ENCODE measurements around the gene SF3B5. TPM values are rescaled to one million over a fixed set of nuclear protein-coding genes. Genes with fewer than 3 reads are reported as not detected.

The SF3B5 gene
- total and polyA plus RNA-seq, 9 of the 15 experiments (the other 6 are each of a cell fraction or from before 2014, with no cell fraction given), result 238 to 1,211 (median 407) TPM

DNA sequence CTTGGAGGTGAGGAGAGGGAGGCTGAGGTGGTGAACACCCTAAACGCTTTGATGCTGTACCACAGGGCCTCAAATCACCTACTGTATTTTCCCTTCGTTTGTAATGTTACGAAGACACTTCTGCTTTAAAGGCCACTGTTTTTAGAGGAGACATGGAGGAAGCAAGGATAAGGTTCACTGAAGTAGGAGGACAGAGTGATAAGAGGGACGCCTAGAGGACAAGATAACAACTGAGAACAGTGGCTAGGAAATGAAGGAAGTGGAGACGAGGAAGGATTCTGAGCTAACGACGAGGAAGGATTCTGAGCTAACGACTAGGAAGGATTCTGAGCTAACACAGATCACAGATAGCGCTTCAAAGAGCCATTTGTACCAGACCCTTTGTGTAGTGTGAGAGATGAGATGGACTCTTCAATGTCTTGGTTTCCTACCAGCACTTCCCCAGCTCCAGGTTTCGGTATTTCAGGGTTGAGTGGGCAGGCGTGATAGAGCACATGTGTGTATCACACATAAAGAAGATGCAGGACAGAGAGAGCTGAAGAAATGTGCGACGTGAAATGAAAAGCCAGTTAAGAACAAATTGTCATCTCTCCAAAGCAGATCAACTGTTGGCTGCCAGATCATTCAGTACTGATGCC is 7.5 kb downstream of the SF3B5 start (continued):
- TF ChIP-seq, protein P1, sequence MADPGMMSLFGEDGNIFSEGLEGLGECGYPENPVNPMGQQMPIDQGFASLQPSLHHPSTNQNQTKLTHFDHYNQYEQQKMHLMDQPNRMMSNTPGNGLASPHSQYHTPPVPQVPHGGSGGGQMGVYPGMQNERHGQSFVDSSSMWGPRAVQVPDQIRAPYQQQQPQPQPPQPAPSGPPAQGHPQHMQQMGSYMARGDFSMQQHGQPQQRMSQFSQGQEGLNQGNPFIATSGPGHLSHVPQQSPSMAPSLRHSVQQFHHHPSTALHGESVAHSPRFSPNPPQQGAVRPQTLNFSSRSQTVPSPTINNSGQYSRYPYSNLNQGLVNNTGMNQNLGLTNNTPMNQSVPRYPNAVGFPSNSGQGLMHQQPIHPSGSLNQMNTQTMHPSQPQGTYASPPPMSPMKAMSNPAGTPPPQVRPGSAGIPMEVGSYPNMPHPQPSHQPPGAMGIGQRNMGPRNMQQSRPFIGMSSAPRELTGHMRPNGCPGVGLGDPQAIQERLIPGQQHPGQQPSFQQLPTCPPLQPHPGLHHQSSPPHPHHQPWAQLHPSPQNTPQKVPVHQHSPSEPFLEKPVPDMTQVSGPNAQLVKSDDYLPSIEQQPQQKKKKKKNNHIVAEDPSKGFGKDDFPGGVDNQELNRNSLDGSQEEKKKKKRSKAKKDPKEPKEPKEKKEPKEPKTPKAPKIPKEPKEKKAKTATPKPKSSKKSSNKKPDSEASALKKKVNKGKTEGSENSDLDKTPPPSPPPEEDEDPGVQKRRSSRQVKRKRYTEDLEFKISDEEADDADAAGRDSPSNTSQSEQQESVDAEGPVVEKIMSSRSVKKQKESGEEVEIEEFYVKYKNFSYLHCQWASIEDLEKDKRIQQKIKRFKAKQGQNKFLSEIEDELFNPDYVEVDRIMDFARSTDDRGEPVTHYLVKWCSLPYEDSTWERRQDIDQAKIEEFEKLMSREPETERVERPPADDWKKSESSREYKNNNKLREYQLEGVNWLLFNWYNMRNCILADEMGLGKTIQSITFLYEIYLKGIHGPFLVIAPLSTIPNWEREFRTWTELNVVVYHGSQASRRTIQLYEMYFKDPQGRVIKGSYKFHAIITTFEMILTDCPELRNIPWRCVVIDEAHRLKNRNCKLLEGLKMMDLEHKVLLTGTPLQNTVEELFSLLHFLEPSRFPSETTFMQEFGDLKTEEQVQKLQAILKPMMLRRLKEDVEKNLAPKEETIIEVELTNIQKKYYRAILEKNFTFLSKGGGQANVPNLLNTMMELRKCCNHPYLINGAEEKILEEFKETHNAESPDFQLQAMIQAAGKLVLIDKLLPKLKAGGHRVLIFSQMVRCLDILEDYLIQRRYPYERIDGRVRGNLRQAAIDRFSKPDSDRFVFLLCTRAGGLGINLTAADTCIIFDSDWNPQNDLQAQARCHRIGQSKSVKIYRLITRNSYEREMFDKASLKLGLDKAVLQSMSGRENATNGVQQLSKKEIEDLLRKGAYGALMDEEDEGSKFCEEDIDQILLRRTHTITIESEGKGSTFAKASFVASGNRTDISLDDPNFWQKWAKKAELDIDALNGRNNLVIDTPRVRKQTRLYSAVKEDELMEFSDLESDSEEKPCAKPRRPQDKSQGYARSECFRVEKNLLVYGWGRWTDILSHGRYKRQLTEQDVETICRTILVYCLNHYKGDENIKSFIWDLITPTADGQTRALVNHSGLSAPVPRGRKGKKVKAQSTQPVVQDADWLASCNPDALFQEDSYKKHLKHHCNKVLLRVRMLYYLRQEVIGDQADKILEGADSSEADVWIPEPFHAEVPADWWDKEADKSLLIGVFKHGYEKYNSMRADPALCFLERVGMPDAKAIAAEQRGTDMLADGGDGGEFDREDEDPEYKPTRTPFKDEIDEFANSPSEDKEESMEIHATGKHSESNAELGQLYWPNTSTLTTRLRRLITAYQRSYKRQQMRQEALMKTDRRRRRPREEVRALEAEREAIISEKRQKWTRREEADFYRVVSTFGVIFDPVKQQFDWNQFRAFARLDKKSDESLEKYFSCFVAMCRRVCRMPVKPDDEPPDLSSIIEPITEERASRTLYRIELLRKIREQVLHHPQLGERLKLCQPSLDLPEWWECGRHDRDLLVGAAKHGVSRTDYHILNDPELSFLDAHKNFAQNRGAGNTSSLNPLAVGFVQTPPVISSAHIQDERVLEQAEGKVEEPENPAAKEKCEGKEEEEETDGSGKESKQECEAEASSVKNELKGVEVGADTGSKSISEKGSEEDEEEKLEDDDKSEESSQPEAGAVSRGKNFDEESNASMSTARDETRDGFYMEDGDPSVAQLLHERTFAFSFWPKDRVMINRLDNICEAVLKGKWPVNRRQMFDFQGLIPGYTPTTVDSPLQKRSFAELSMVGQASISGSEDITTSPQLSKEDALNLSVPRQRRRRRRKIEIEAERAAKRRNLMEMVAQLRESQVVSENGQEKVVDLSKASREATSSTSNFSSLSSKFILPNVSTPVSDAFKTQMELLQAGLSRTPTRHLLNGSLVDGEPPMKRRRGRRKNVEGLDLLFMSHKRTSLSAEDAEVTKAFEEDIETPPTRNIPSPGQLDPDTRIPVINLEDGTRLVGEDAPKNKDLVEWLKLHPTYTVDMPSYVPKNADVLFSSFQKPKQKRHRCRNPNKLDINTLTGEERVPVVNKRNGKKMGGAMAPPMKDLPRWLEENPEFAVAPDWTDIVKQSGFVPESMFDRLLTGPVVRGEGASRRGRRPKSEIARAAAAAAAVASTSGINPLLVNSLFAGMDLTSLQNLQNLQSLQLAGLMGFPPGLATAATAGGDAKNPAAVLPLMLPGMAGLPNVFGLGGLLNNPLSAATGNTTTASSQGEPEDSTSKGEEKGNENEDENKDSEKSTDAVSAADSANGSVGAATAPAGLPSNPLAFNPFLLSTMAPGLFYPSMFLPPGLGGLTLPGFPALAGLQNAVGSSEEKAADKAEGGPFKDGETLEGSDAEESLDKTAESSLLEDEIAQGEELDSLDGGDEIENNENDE (IDR thresholded peaks at IDR 0.05; ENCODE audit: low read depth, low read length), result no peak
- no peak for TF ChIP-seq C11orf30 (IDR thresholded peaks at IDR 0.05; ENCODE audit: low read depth)
- peak in 1 of 2 experiments; percentile 40; a peak in 1 of 4 replicates for TF ChIP-seq ETV6 (IDR thresholded peaks at IDR 0.05; ENCODE audit: borderline replicate concordance in 1 of 2, low read depth in 2 of 2, low read length in 1 of 2)
- no peak for TF ChIP-seq ETV6 (CRISPR knock-in tag; IDR thresholded peaks at IDR 0.05; ENCODE audit: borderline replicate concordance)
- TF ChIP-seq CCAR2 (IDR thresholded peaks at IDR 0.05; ENCODE audit: low read depth, low read length), result no peak
- TF ChIP-seq EZH2 (IDR thresholded peaks at IDR 0.05; ENCODE audit: borderline replicate concordance, low read depth, low read length), result no peak
- TF ChIP-seq, protein P2, sequence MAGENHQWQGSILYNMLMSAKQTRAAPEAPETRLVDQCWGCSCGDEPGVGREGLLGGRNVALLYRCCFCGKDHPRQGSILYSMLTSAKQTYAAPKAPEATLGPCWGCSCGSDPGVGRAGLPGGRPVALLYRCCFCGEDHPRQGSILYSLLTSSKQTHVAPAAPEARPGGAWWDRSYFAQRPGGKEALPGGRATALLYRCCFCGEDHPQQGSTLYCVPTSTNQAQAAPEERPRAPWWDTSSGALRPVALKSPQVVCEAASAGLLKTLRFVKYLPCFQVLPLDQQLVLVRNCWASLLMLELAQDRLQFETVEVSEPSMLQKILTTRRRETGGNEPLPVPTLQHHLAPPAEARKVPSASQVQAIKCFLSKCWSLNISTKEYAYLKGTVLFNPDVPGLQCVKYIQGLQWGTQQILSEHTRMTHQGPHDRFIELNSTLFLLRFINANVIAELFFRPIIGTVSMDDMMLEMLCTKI (IDR thresholded peaks at IDR 0.05; ENCODE audit: partially characterized antibody), result no peak
